Heart left ventricle (tissue), 13 donors: Measurements from ENCODE around the gene ZNF330.

Experiments
- POLR2A ChIP-seq, 2 donors: fragments of 450-650 bp; IDR thresholded peaks; one replicate each; pipeline ENCODE4 v1.6.1; 2017; ENCODE audit warnings: antibody characterized with exemption in 2 of 2, mild to moderate bottlenecking in 2 of 2, moderate library complexity in 2 of 2
- TF ChIP-seq, protein P1 (sequence below), 12 donors: fragments of 200-600 bp; sonication (generic) in 4 of 12; IDR thresholded peaks; one replicate each; pipeline versions ENCODE4 v1.5.0 to v1.8.0; 2018 to 2022; ENCODE audit warnings: antibody characterized with exemption in 12 of 12, mild to moderate bottlenecking in 5 of 12
- donor health status: ischemic (EF 13 %, LVEDD 7.1; RV severe dilation, severe dysfunction).
- donor health status: DM: no; HTN: yes; CAD: no.
- donor health status: DM: no; HTN: no; CAD: no.
- donor health status: ischemic (EF 25% LVEDD 6.9; RV normal size, moderate dysfunction).
- donor health status: ischemic (EF 25% LVEDD 5.7; RV mildly dilated, moderate dysfunction).
- donor health status: ischemic (EF 35%, LVEDD 5.7; RV mildly dilated, moderate dysfunction).
- donor health status: nonischemic (EF 11% LVEDD 7.7; RV severe dilation, severe dysfunction).
- donor health status: DM: yes; HTN: yes; CAD: no.
- donor health status: PGD.
- donor health status: ischemic (EF 29% LVEDD 5.4; RV normal size, mild dysfunction).
- donor health status: nonischemic (EF 23%, LVEDD 6.1; RV moderate dilation, normal function).

DNA sequence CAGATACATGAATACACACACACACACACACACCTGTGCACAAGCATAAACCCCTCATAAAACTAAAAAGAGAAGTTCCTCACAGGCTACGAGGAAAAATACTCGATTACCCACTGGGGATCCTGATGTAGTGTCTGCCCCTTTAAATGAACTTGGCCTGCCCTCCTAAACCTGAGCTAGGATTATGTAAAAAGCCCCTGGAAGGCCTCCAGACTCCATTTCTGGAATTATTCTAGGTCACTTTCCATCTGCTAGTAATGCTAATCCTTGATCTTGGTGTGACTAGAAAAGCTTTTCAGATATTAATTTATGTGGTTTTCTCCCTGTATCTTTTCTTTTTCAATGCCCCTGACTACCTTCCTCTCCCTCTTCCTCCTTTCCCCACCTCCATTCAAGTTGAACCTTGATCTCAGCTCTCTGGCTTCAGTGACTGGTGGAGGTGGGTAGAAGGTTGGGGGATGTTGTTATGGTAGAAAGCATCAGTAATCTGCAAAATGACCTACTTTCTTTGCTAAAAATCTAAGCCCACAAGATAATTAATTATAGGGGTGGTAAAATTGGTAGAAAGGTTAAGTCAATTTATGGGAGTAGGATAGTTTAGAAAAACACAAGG is 25.5 kb upstream of the ZNF330 start:
- TF ChIP-seq, protein P1, sequence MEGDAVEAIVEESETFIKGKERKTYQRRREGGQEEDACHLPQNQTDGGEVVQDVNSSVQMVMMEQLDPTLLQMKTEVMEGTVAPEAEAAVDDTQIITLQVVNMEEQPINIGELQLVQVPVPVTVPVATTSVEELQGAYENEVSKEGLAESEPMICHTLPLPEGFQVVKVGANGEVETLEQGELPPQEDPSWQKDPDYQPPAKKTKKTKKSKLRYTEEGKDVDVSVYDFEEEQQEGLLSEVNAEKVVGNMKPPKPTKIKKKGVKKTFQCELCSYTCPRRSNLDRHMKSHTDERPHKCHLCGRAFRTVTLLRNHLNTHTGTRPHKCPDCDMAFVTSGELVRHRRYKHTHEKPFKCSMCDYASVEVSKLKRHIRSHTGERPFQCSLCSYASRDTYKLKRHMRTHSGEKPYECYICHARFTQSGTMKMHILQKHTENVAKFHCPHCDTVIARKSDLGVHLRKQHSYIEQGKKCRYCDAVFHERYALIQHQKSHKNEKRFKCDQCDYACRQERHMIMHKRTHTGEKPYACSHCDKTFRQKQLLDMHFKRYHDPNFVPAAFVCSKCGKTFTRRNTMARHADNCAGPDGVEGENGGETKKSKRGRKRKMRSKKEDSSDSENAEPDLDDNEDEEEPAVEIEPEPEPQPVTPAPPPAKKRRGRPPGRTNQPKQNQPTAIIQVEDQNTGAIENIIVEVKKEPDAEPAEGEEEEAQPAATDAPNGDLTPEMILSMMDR (IDR thresholded peaks at IDR 0.05), result no peak
- TF ChIP-seq POLR2A (IDR thresholded peaks at IDR 0.05), result no peak
